Endothelial cell of umbilical vein (primary cell): ENCODE data around the gene THSD4.

Experiments used
- CTCF ChIP-seq, 2 donors: IDR thresholded peaks; 1 replicate in 1 of 2; 2 replicates in 1 of 2; pipeline ENCODE4 v1.5.1; 2011; ENCODE audit warnings: low read length in 2 of 2, mild to moderate bottlenecking in 2 of 2, moderate library complexity in 2 of 2, control low read depth in 1 of 2, inconsistent platforms in 1 of 2, low read depth in 1 of 2; ENCODE audit not compliant: insufficient read depth in 1 of 2; ENCODE audit errors: extremely low read depth in 1 of 2
- EZH2 ChIP-seq: IDR thresholded peaks from 2 replicates; pipeline ENCODE4 v1.6.1; 2012; ENCODE audit warnings: borderline replicate concordance, low read depth, mild to moderate bottlenecking, moderate library complexity, low read length, inconsistent platforms; ENCODE audit not compliant: severe bottlenecking
- FOS ChIP-seq: IDR thresholded peaks from 2 replicates; pipeline ENCODE4 v1.6.1; 2011; ENCODE audit warnings: mild to moderate bottlenecking, low read length, moderate library complexity, borderline replicate concordance; ENCODE audit not compliant: insufficient read depth
- GATA2 ChIP-seq: IDR thresholded peaks from 2 replicates; pipeline ENCODE4 v1.7.0; 2011; ENCODE audit warnings: low read depth, mild to moderate bottlenecking, moderate library complexity, mixed read lengths, low read length; ENCODE audit not compliant: insufficient read length, insufficient read depth
- JUN ChIP-seq: IDR thresholded peaks from 2 replicates; pipeline ENCODE4 v1.6.1; 2011; ENCODE audit warnings: borderline replicate concordance, low read depth; ENCODE audit not compliant: insufficient read length, insufficient read depth
- MAX ChIP-seq: IDR thresholded peaks from 2 replicates; pipeline ENCODE4 v1.6.1; 2011; ENCODE audit not compliant: insufficient read depth, insufficient read length
- MYC ChIP-seq: IDR thresholded peaks from one replicate; pipeline ENCODE4 v1.6.1; 2011; ENCODE audit warnings: mild to moderate bottlenecking, low read depth, low read length
- POLR2A ChIP-seq: IDR thresholded peaks from 2 replicates; pipeline ENCODE4 v1.6.1; 2012; ENCODE audit warnings: low read depth, mild to moderate bottlenecking, control low read depth, low read length
- POLR2AphosphoS5 ChIP-seq: IDR thresholded peaks from 2 replicates; pipeline ENCODE4 v1.6.1; 2012; ENCODE audit warnings: low read depth, mild to moderate bottlenecking, control low read depth, low read length, moderate library complexity; ENCODE audit not compliant: insufficient read depth

- no peak for TF ChIP-seq CTCF (IDR thresholded peaks at IDR 0.05; ENCODE audit: extremely low read depth in 1 of 2, insufficient read depth in 1 of 2, low read depth in 1 of 2, low read length in 2 of 2)
- TF ChIP-seq MAX: no peak
- no peak for TF ChIP-seq EZH2
- no peak for TF ChIP-seq POLR2AphosphoS5
- no peak for TF ChIP-seq POLR2A
- no peak for TF ChIP-seq FOS
- TF ChIP-seq JUN: no peak
- no peak for TF ChIP-seq MYC
- TF ChIP-seq GATA2: no peak
Observed at GRCh38 chr15:71185706-71186105, 70.4 kb downstream of the THSD4 start.
